PC-9 (cell line): Measurements from ENCODE around the gene ZNF438.

Experiments used
- CTCF ChIP-seq: fragments of 200-600 bp; sonication (generic); conservative IDR thresholded peaks from 2 replicates; pipeline ENCODE4 v1.6.1; 2017; ENCODE audit warnings: mixed run types, antibody characterized with exemption, mild to moderate bottlenecking, moderate library complexity
- EZH2 ChIP-seq: fragments of 200-600 bp; sonication (generic); IDR thresholded peaks from 2 replicates; pipeline ENCODE4 v1.8.0; 2017; ENCODE audit warnings: antibody characterized with exemption, low read depth

DNA sequence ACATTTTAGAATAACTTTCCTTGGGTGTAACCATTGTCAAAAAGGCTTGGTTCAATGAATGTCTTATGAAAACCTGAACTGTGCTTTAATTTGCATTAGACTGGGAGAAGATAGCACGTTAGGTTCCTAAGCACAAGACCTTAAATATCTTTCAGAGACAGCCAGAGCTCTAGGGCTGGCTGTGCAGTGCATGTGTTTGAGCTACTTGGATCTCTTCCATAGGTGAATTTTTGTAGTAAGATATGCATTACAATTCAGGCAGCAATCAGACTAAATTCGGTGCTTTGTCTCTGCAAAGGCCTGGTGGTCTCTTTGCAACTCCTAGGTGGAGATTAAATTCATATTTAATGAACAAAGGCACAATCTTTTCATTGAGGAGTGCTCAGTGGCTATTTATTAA, 192.0 kb downstream of the ZNF438 start:
- TF ChIP-seq EZH2 (no peak), CTCF (no peak)
